SU-DHL-6 (cell line): ENCODE results near the gene LYG2.

ENCODE experiments used
- H2AFZ ChIP-seq: fragments of 200-600 bp; sonication (generic); 2 replicates; pipeline ENCODE4 v1.6.1; 2014; ENCODE audit warnings: low read depth, mild to moderate bottlenecking, moderate library complexity, mixed read lengths, antibody characterized with exemption, low read length; ENCODE audit not compliant: severe bottlenecking
- H3F3A ChIP-seq: fragments of 200-600 bp; shearing (Covaris generic); 2 replicates; pipeline ENCODE4 v1.6.0; 2016; ENCODE audit warnings: antibody characterized with exemption, mild to moderate bottlenecking; ENCODE audit not compliant: insufficient read depth
- H3K27ac ChIP-seq: fragments of 200-600 bp; sonication (generic); 2 replicates; pipeline ENCODE4 v1.5.1; 2016; ENCODE audit warnings: low read depth, mild to moderate bottlenecking, low read length, moderate library complexity, mixed read lengths
- H3K27me3 ChIP-seq: fragments of 200-600 bp; sonication (generic), shearing (Covaris generic); 2 replicates; pipeline ENCODE4 v1.6.0; 2014; ENCODE audit warnings: mild to moderate bottlenecking, low read length
- H3K36me3 ChIP-seq: fragments of 200-600 bp; sonication (generic); 2 replicates; pipeline ENCODE4 v1.6.1; 2014; ENCODE audit warnings: mild to moderate bottlenecking, low read length, mixed read lengths
- H3K4me2 ChIP-seq: fragments of 300-600, 200-600 bp; shearing (Covaris generic), sonication (generic); 2 replicates; pipeline ENCODE4 v1.6.0; 2014; ENCODE audit warnings: low read length, low read depth, mild to moderate bottlenecking; ENCODE audit not compliant: poor library complexity, severe bottlenecking
- H3K4me3 ChIP-seq: fragments of 200-600 bp; sonication (generic); 2 replicates; pipeline ENCODE4 v1.5.1; 2014; ENCODE audit warnings: antibody characterized with exemption, low read length, mild to moderate bottlenecking, mixed read lengths; ENCODE audit not compliant: insufficient read depth, poor library complexity, severe bottlenecking
- H3K79me2 ChIP-seq: fragments of 200-600 bp; sonication (generic); 2 replicates; pipeline ENCODE4 v1.6.1; 2014; ENCODE audit warnings: mild to moderate bottlenecking, low read length, moderate library complexity; ENCODE audit not compliant: insufficient read depth
- H3K9ac ChIP-seq: fragments of 200-600 bp; sonication (generic); 2 replicates; pipeline ENCODE4 v1.7.0; 2014; ENCODE audit warnings: mild to moderate bottlenecking, low read length
- H3K9me2 ChIP-seq: fragments of 200-600 bp; sonication (generic); replicated peaks from 2 replicates; pipeline ENCODE4 v1.6.1; 2014; ENCODE audit warnings: low read length; ENCODE audit not compliant: insufficient read depth
- H3K9me3 ChIP-seq: fragments of 200-600 bp; sonication (generic); 2 replicates; pipeline ENCODE4 v1.6.1; 2014; ENCODE audit warnings: low read length, mixed read lengths; ENCODE audit not compliant: insufficient read depth
- H4K20me1 ChIP-seq: fragments of 200-600 bp; sonication (generic); 2 replicates; pipeline ENCODE4 v1.6.1; 2014; ENCODE audit warnings: low read depth, mild to moderate bottlenecking, antibody characterized with exemption, low read length, moderate library complexity, mixed read lengths
- CTCF ChIP-seq: fragments of 200-600 bp; sonication (generic); IDR thresholded peaks from one replicate; pipeline ENCODE4 v1.5.1; 2017; ENCODE audit warnings: antibody characterized with exemption, mild to moderate bottlenecking, low read length, moderate library complexity; ENCODE audit not compliant: insufficient read depth, poor library complexity, severe bottlenecking
- EZH2phosphoT487 ChIP-seq: fragments of 200-600 bp; sonication (generic), shearing (Covaris generic); conservative IDR thresholded peaks from 2 replicates; pipeline ENCODE4 v1.6.1; 2018; ENCODE audit warnings: mild to moderate bottlenecking, antibody characterized with exemption, low read length, moderate library complexity, mixed read lengths

The LYG2 gene

GRCh38 chr2:99259465-99259864 lies 4.0 kb upstream of the LYG2 start:
- Histone ChIP-seq H3F3A (no peaks in the 10 kb centered on the region), H3K9me2 (no peaks in the 10 kb centered on the region), H3K27me3 (no peaks in the 10 kb centered on the region), H3K9ac (no peak overlapping the region), H3K79me2 (no peaks in the 10 kb centered on the region), H2AFZ (no peak overlapping the region), H3K4me2 (no peak overlapping the region), H3K9me3 (no peaks in the 10 kb centered on the region), H3K27ac (no peak overlapping the region), H3K36me3 (no peaks in the 10 kb centered on the region), H3K4me3 (no peak overlapping the region), H4K20me1 (no peaks in the 10 kb centered on the region)
- TF ChIP-seq CTCF (no peak), EZH2phosphoT487 (no peak)

DNA sequence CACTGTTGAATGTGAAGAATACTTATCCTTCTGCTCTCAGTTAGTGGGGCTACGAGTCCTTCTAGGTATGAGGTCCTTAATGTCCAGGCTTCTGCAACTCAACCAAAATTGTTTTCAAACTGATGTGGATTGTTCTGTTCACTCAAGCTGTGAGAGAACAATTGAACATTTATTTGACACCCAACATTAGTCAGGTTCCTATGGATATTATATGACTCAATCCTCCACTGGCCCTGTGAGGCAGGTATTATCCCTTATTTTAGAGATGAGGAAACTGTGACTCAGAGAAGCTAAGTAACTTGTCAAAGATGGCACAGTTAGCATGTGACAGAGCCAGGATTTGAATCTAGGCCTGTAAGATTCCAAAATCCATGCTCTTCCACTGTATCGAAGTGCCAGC lies 1.2 kb upstream of the LYG2 start:
- no peaks in the 10 kb centered on the region for H3K27me3 ChIP-seq
- H3K4me2 ChIP-seq, result no peak overlapping the region
- H3K79me2 ChIP-seq, result no peaks in the 10 kb centered on the region
- H3K27ac ChIP-seq, result no peak overlapping the region
- no peaks in the 10 kb centered on the region for H3K9me3 ChIP-seq
- no peaks in the 10 kb centered on the region for H4K20me1 ChIP-seq
- no peaks in the 10 kb centered on the region for H3F3A ChIP-seq
- no peak overlapping the region for H2AFZ ChIP-seq
- no peak overlapping the region for H3K4me3 ChIP-seq
- TF ChIP-seq CTCF, result no peak
- no peak overlapping the region for H3K9ac ChIP-seq
- H3K36me3 ChIP-seq, result no peaks in the 10 kb centered on the region
- no peaks in the 10 kb centered on the region for H3K9me2 ChIP-seq

GRCh38 chr2:99249951-99250350 lies 5.5 kb downstream of the LYG2 start:
- Histone ChIP-seq H3K27me3 (no peaks in the 10 kb centered on the region), H3K4me2 (no peak overlapping the region), H3K4me3 (no peak overlapping the region), H3K79me2 (no peaks in the 10 kb centered on the region), H3F3A (no peaks in the 10 kb centered on the region), H2AFZ (no peak overlapping the region), H4K20me1 (no peaks in the 10 kb centered on the region), H3K36me3 (no peaks in the 10 kb centered on the region), H3K9ac (no peak overlapping the region), H3K9me3 (no peaks in the 10 kb centered on the region), H3K27ac (no peak overlapping the region), H3K9me2 (no peaks in the 10 kb centered on the region)
- TF ChIP-seq CTCF, result no peak
- no peak for TF ChIP-seq EZH2phosphoT487

- Histone ChIP-seq H3K4me3 (no peak overlapping the region), H3K27ac (no peak overlapping the region), H3K9me2 (no peaks in the 10 kb centered on the region), H3K27me3 (no peaks in the 10 kb centered on the region), H3K4me2 (no peak overlapping the region), H2AFZ (no peak overlapping the region), H3K9me3 (no peaks in the 10 kb centered on the region), H3K79me2 (no peaks in the 10 kb centered on the region), H3F3A (no peaks in the 10 kb centered on the region), H4K20me1 (no peaks in the 10 kb centered on the region), H3K9ac (no peak overlapping the region), H3K36me3 (no peaks in the 10 kb centered on the region)
- no peak for TF ChIP-seq EZH2phosphoT487
- no peak for TF ChIP-seq CTCF
Measured at GRCh38 chr2:99242151-99242550, 13.3 kb downstream of the LYG2 start.
